Activated CD8-positive, alpha-beta memory T cell treated with anti-CD3 and anti-CD28 coated beads, Interleukin-2, amount 50 U/mL, for 24 hours (primary cell): ENCODE data around the gene NOCT.
"Not testable (repeated sequence)": the region's sequence is repeated elsewhere in the genome, so short reads cannot be mapped to it uniquely, and the experiment has no call there.

Experiments
- DNase-seq: peaks from one replicate; pipeline ENCODE4 v3.0.0-alpha.2; 2020; ENCODE audit errors: extremely low read depth

Gene NOCT

DNA sequence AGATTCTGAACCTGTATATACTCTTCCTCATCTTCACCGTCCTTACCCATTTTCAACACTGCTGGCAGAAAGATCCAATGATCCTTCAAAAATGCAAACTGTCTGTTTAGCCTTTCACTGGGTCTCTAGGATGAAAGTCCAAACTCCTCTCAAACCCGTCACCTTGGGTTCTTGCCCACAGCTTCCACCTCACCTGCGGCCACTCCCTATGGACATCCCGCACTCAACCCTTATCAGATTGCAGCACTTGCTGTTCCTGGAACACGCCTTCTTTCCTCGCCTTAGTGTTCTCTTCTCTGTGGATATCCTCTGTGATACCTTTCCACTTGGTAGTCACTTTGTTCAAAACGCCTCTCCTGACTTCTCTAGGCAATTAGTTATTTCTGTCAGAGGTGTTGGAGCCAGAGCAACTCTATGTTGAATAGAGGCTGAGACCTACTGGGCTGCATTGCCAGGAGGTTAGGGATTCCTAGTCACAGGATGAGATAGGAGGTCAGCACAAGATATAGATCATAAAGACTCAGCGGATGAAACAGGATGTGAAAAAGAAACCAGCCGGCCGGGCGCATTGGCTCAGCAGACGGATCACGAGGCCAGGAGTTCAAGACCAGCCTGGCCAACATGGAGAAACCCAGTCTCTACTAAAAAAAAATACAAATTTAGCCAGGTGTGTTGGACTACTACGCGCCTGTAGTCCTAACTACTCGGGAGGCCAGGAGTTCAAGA is 4.2 kb upstream of the NOCT start:
- DNase-seq = no peak

DNA sequence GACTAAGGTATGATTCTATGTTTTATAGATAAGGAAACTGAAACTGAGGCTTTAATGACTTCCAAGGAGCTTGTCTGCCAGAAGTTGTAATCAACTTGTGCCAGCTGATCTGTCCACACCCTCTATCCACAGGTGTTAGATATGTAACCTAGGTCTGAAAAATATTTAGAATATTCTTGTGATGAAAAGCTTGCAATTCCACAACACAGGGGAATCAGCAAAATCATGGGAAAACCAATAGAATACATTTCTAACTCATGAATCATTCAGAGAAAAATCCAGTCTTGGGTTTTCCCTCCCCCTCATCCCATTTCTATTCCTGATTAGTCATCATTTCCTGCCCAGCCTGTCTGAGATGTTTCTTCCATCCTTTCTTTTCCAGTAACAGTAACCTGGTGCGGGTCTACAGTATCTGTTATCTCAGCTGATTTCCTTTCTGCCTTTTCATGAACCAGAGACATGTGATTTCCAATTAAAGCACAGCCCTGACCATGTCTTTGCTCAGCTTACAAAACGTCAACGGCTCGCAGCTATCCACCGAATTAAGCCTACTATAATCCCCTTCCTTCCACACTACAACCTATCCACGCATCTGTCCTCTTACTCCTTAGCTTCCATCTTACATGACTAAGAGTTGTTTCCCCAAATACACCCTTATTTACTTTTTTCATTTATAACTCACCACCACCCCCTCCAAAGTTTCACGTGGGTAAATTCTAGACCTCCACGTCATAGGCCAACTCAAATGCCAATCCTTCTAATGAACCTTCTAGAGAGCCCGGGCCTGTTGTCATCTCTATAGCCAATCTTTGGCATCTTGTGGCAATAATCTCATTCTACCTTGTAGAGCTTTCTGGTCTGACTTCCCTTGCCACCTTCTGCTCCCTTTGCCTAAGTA is 961 bp upstream of the NOCT start:
- DNase-seq = no peak

DNA sequence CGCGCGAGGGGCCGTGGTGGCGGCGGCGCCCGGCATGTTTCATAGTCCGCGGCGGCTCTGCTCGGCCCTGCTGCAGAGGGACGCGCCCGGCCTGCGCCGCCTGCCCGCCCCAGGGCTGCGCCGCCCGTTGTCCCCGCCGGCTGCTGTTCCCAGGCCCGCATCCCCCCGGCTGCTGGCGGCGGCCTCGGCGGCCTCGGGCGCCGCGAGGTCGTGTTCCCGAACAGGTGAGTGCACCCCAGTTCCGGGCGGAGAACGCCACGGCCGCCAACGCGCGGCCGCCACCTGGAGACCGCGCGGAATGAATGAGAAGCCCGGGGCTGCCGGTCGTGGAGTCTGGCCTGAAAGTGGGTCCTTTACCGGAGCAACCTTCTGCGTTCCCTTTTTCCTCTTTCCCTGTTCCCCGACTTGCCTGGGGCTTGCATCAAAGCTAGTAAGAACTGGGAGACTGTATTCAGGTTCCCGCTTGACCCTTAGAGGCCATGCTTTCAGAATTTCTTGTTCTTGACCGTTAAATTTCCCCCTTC is 429 bp downstream of the NOCT start:
- no peak for DNase-seq

DNA sequence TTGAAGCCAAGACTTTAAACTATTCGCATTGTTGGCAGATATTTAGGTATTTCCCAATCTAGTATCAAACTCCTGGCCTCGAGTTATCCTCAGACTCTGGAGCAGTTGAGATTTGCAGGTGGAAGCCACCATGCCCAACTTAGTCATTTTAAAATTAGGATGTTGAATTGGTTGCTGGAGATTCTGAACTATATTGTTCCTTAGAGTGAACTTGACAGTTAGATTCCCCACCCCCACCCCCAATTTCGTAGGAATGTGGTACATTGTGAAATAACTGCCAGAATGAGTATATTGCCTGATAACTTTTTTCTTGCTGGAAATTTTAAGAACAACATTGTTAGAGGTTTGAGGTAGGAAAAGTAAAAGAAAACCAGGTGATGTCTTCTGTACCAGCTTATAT is 2.3 kb downstream of the NOCT start:
- DNase-seq = no peak

DNA sequence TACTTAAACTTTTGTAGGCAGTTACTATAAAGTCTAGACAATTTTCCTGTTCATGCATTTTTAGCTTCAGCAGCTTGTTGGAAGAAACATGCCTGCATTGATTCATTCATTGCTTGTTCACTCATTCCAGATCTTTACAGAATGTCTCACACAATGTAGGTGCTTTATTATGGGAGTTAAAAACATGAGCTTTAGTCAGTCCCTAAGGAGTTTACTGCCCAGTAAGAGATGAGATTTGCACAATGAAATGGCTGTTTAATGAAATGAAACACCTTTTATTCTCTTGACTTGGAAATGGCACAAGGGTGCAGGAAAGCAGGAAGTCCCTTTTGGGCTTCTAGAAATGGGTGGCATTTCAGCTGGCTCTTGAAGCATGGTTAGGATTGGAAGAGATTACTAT is 2.9 kb downstream of the NOCT start:
- no peak for DNase-seq

DNA sequence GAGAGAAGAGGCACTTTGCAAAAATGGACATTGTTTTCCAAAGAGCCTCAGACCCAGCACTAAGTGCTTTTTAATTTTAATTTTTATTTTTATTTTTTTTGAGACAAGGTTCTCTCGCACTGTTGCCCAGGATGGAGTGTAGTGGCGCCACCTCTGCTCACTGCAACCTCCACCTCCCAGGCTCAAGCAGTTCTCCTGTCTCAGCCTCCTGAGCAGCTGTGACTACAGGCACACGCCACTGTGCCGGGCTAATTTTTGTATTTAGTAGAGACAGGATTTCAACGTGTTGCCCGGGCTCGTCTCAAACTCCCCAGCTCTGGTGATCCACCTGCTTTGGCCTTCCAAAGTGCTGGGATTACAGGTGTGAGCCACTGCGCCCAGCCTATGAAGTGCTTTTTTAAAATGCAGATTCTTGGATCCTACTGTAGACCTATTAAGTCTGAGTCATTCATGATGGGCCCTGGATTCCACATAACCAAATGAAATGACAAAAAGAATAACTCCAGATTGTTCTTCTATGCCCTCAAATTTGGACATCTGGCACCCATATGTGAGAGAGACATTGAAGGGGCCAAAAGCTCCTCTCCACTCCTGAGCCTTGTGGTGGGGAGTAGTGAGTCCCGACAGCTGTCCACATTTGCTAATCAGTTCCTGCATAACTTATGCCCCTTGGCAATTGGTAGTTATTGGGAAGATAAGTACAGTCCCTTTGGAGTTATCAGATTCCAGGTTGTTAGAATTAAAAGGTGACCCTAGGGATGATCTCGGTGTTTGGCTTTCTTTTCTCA is 3.6 kb downstream of the NOCT start:
- DNase-seq = no peak

DNA sequence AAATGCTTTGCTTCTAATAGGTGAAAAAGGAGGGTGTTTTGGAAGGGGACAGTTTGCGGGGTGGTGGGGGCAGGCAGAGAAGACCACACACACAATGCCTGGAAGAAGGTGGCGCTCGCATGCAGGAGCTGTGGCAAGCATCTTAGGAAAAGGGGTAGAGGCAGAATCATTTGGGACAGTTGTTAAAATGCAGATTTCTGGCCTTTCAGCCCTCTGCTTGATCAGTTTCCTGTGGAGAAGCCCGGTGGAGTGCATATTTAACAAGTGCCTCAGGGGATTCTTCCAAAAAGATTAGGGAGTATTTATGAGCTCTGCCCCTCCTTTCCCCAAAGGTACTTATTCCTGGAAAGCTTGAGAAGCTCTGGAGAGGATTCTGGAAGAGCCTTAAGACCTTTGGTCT is 4.8 kb downstream of the NOCT start:
- no peak for DNase-seq

DNA sequence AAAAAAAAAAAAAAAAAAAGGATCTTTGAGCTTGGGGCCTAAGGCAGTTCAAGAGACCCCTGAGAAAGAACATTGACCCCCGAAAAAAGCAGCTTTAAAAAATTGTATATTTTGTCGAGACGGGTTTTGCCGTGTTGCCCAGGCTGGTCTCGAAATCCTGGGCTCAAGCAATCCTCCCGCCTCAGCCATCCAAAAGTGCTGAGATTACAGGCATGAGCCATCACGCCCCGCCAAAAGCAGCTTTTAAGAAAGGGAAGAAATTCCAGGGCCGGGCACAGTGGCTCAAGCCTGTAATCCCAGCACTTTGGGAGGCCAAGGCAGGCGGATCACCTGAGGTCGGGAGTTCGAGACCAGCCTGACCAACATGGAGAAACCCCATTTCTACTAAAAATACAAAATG is 5.5 kb downstream of the NOCT start:
- DNase-seq = not testable (repeated sequence)

DNA sequence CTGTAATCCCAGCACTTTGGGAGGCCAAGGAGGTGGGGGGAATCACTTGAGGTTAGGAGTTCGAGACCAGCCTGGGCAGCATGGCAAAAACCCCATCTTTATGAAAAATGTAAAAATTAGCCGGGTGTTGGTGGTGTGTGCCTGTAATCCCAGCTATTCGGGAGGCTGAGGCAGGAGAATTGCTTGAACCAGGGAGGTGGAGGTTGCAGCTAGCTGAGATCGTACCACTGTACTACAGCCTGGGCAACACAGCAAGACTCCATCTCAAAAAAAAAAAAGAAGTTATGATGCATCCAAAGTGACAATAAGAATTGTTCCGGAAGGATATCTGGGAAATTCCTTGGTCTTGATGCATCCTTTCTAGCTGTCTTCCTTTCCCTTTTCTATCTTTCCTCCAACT is 7.3 kb downstream of the NOCT start:
- DNase-seq = no peak

DNA sequence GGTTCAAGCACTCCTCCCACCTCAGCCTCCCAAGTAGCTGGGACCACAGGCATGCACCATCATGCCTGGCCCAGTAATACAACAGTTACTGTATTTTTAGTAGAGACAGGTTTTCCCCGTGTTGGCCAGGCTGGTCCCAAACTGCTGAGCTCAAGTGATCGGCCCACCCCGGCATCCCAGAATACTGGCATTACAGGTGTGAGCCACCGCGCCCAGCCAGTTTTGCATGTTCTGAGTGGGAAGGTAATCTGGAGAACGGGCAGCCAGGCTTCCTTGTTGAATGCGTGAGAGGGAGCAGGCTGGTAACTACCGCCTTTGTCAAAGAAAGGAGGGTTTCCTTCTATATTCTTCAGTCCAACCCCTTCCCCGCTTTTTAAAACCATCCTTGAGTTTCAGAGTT is 9.1 kb downstream of the NOCT start:
- no peak for DNase-seq

DNA sequence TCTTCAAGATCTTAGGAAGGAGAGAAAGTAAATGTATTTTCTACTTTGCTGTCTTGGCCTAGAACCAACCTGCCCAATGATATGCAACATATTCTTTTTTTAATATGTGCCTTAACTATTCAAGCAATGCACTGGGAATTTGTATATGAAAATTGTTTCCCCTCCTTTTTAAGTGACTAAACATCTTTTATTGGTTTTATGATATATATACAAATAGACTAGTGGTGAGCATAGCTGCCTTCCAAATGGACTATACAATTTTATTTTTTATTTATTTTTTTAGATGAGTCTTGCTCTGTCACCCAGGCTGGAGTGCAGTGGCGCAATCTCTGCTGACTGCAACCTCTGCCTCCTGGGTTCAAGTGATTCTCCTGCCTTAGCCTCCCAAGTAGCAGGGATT is 10.3 kb downstream of the NOCT start:
- no peak for DNase-seq

DNA sequence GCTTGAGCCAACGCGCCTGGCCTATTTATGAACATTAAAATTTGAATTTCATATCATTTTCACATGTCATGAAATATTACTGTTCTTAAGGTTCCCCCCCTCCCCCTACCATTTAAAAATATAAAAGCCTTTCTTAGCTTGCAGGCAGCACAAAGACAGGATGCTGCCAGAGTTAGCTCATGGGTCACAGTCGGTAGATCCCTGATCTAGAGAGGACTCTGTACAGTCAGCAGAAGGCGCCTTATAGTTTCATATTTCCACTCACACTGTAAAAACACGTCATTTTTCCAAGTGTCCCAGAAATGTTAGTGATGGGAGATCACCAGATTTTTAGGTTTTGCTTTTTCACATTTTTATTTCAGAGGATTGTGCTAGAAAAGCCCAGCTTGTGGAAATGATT is 12.2 kb downstream of the NOCT start:
- DNase-seq = no peak

DNA sequence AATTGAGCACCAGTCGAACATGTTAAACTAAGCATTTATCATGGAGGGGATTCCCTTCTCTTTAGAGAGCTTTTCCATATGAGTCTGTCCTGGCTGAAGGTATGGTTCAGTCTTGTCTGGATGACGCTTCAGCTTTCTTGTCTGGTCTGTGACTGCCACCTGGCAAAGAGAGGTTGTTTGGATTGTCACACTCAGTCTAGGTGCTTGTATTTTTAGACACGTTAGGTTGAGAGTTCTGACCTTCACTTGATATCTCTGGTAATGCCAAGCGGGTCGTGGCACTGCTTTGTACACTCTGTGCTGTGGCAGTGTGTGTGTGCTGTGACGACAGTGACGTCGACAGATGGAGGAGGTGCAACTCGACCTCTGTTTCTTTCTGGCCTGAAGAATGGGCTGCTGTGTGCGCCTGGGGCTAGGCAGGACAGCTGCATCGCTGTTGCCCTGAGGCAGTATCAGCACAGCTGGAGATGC is 12.6 kb downstream of the NOCT start:
- no peak for DNase-seq

DNA sequence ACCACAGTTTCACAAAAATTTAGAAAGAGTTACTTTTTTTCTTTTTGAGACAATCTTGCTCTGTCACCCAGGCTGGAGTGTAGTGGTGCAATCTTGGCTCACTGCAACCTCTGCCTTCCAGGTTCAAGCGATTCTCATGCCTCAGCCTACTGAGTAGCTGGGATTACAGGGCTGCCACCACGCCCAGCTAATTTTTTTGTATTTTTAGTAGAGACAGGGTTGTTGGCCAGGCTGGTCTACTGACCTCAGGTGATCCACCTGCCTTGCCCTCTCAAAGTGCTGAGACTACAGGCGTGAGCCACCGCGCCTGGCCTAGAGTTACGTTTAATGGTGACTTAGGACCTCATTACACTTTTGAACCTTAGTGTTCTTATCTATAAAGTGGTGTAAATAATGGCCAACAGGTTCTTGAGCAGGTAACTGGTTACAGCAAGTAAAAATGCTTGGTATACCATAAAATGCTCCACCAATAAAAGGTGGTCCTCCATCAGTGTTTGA is 14.3 kb downstream of the NOCT start:
- DNase-seq = not testable (repeated sequence)

DNA sequence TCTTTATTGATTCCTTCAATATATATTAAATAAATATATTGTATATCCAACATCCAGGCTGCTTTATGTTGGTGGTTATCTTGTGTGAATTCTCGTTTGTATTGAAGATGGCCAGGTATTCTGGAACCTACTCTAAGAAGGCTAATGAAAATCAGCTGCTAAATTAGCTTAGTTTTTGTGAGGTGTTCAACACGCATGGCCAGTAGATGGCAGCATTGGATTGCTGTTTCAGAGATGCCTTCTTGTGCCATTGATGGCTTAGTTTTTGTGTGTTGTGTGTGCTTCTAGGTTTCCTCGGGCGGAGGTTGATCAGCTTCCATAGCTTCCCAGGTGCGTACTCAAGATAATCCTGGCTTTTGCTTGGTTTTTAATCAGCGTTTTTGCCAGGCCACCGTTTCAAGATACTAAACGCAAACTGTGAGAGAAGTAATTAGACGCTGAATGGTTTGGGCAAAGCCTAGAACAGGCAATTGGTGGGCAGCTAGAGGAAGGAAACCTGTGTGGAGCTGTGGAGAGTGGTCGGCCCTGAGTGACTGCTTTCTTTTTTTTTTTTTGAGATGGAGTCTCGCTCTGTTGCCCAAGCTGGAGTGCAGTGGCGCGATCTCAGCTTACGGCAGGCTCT is 15.1 kb downstream of the NOCT start:
- no peak for DNase-seq

DNA sequence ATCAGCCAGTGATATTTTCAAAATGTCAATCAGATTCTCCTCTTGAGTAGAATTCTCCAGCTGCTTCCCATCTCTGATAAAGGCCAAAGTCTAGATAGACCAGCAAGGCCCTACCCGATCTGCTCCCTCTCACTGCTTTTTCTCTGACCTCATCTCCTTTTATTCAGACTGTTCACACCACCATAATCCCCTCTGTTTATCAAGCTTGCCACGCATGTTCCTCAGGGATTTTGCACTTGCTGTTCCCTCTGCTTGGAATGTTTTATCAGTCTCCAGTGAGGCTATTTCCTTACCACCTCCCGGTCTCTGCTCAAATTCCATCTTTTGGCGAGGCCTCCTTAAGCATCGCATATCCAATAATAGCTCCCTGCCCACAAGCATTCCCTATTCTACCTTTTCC is 20.1 kb downstream of the NOCT start:
- no peak for DNase-seq

DNA sequence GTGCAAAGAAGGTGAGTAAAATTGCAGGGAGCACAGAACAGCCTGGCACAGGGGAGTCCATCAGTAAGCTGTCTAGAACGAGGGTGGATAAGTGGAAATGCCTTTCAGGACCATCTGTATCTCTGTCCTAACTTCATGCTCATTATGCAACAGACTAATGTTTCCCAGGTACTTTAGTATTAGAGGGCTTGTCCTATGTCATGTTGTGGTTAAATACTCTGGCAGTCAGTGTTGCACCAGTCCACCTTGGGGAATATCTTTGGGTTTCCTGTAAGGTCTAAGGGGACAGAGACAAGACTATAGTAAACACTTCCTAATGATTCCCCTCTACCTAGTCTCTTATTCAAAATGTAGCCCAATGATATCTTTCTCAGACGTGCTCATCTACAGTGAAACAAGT is 21.3 kb downstream of the NOCT start:
- DNase-seq = no peak

DNA sequence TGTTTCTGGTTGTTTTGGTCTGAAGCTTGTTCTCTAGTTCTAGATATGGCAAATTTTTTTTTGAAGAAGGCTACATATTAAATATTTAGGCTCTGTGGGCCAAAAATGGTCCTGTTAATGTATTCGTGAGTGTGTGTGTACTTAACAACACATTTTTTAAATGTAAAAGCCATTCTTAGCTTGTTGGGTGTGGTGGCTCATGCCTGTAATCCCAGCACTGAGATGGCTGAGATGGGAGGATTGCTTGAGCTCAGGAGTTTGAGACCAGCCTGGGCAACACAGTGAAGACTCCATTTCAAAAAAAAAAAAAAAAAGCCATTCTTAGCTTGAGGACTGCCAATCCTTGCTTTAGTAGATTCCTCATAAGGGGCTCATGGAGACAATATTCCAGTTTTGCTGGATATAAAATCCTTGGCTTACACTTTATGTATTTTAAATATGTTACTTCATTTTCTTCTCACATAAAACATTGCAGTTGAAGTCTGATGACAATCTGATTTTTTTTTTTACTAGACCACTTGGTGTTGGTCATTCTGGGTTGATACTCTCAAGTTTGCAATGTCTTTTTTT is 23.4 kb downstream of the NOCT start:
- no peak for DNase-seq

DNA sequence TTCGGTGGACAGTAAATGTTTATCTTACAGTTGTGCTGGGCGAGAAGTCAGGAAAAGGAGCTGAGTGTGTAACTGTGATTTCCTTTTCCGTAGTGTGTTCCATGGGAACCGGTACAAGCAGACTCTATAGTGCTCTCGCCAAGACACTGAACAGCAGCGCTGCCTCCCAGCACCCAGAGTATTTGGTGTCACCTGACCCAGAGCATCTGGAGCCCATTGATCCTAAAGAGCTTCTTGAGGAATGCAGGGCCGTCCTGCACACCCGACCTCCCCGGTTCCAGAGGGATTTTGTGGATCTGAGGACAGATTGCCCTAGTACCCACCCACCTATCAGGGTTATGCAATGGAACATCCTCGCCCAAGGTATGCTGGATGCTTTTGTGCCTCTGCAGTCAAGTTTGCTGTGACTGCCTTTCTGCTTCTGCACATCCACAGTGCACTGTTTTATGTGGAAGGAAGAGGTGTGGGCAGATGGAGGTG is 27.4 kb downstream of the NOCT start:
- no peak for DNase-seq

DNA sequence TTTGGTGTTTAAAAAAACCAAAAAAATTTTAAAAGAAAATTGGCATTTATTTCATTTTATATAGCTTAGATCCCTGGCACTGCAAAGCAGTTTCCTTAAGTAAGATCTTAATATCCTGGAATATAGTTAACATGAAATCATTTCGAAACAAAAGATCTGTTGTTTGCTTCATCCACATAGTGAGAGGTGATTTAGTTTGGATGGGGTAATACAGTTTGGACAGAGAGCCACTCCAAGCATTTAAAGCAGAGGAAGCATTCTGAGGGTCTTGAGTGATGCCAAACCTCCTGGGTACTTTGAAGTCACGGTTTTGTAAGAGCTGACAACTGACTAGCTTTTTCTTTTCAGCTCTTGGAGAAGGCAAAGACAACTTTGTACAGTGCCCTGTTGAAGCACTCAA is 28.7 kb downstream of the NOCT start:
- DNase-seq = no peak

DNA sequence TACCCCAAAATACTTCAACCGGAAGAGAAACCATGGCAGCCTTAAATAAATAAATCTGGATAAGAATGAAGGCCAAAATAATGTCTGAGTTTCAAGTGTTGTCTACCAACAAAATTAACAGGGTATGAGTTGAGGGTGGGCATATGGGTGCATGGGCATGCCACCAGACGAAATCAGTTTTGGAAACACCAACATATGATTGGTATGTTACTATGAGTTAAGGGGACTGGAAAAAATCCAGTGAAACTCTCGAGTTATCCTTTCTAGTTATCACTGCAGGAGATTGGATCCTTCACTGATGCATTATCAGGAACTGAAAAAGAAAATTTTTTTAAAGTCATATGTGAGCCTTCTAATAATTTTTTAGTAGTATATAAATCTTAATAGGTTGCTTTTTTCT is 32.4 kb downstream of the NOCT start:
- no peak for DNase-seq
